CD8-positive, alpha-beta memory T cell (primary cell): ENCODE data around the gene MXRA7. TPM values are rescaled to one million over a fixed set of nuclear protein-coding genes. Genes with fewer than 3 reads are reported as not detected.
A peak's percentile ranks its signal among the peaks of the same experiment; 100 is the strongest.
"Not testable (repeated sequence)": the region's sequence is repeated elsewhere in the genome, so short reads cannot be mapped to it uniquely, and the experiment has no call there.

Experiments used
- CTCF ChIA-PET: fragments of 350-600 bp; sonication (Branson Sonifier 250); formaldehyde crosslinking; loops from one replicate; lab custom pipeline; 2021; ENCODE audit warnings: antibody characterized with exemption; lab: Charles Lee
- POLR2A ChIA-PET: fragments of 350-600 bp; sonication (Branson Sonifier 250); formaldehyde crosslinking; loops from one replicate; lab custom pipeline; 2021; ENCODE audit warnings: antibody characterized with exemption; lab: Charles Lee
- DNase-seq, 5 donors: peaks; one replicate each; pipeline versions ENCODE4 v3.0.0 to v3.0.0-alpha.2; 2020 to 2022; ENCODE audit warnings: mixed read lengths in 1 of 5
- H3K27ac ChIP-seq: one replicate; pipeline ENCODE4 v1.7.0; 2013; ENCODE audit warnings: low read depth, mild to moderate bottlenecking, low read length, moderate library complexity
- H3K27me3 ChIP-seq: 2 replicates; pipeline ENCODE4 v1.7.0; 2013; ENCODE audit warnings: low read length, mild to moderate bottlenecking; ENCODE audit not compliant: insufficient read depth, poor library complexity, severe bottlenecking
- H3K36me3 ChIP-seq: 2 replicates; pipeline ENCODE4 v1.7.0; 2013; ENCODE audit warnings: mild to moderate bottlenecking, low read length, moderate library complexity; ENCODE audit not compliant: insufficient read depth
- H3K4me1 ChIP-seq: 2 replicates; pipeline ENCODE4 v1.7.0; 2013; ENCODE audit warnings: mild to moderate bottlenecking, low read length, moderate library complexity; ENCODE audit not compliant: insufficient read depth
- H3K4me3 ChIP-seq: 2 replicates; pipeline ENCODE4 v1.7.0; 2013; ENCODE audit warnings: mild to moderate bottlenecking, low read length
- H3K9me3 ChIP-seq: 2 replicates; pipeline ENCODE4 v1.7.0; 2013; ENCODE audit warnings: mild to moderate bottlenecking, low read length
- H3K27ac Mint-ChIP-seq, 8 donors: one replicate each; pipeline ENCODE4 v1.8.0; 2020 to 2021; ENCODE audit warnings: mixed read lengths in 8 of 8, mild to moderate bottlenecking in 6 of 8, inconsistent platforms in 3 of 8, moderate library complexity in 3 of 8
- H3K27me3 Mint-ChIP-seq, 2 donors: one replicate each; pipeline ENCODE4 v1.8.0; 2020 to 2021; ENCODE audit warnings: mixed read lengths in 2 of 2, mild to moderate bottlenecking in 1 of 2, moderate library complexity in 1 of 2
- H3K36me3 Mint-ChIP-seq, 3 donors: one replicate each; pipeline ENCODE4 v1.8.0; 2020 to 2021; ENCODE audit warnings: mixed read lengths in 3 of 3, inconsistent platforms in 1 of 3, mild to moderate bottlenecking in 1 of 3
- H3K4me1 Mint-ChIP-seq, 3 donors: one replicate each; pipeline ENCODE4 v1.8.0; 2020 to 2021; ENCODE audit warnings: mixed read lengths in 3 of 3, inconsistent platforms in 1 of 3, mild to moderate bottlenecking in 1 of 3
- H3K4me3 Mint-ChIP-seq, 7 donors: one replicate each; pipeline ENCODE4 v1.8.0; 2020 to 2021; ENCODE audit warnings: mixed read lengths in 7 of 7, mild to moderate bottlenecking in 6 of 7, moderate library complexity in 4 of 7, inconsistent platforms in 2 of 7
- H3K9me3 Mint-ChIP-seq, 5 donors: one replicate each; pipeline ENCODE4 v1.8.0; 2020 to 2022; ENCODE audit warnings: mixed read lengths in 5 of 5, mild to moderate bottlenecking in 3 of 5, moderate library complexity in 2 of 5, inconsistent platforms in 1 of 5
- polyA plus RNA-seq: library from polyadenylated mRNA; unstranded; fragments of 300-500 nt; fragmentation: Illumina TruSeq; gene quantifications from one replicate; pipeline ENCODE4 v1.2.3, GENCODE V29; 2021
- total RNA-seq, 2 experiments: library from RNA; stranded (reverse); gene quantifications; one replicate each; pipeline ENCODE4 v1.2.3, GENCODE V29; 2021

Gene MXRA7
- total and polyA plus RNA-seq, 3 experiments from 2014 or later: 27.1 to 30.6 (median 29.1) TPM

DNA sequence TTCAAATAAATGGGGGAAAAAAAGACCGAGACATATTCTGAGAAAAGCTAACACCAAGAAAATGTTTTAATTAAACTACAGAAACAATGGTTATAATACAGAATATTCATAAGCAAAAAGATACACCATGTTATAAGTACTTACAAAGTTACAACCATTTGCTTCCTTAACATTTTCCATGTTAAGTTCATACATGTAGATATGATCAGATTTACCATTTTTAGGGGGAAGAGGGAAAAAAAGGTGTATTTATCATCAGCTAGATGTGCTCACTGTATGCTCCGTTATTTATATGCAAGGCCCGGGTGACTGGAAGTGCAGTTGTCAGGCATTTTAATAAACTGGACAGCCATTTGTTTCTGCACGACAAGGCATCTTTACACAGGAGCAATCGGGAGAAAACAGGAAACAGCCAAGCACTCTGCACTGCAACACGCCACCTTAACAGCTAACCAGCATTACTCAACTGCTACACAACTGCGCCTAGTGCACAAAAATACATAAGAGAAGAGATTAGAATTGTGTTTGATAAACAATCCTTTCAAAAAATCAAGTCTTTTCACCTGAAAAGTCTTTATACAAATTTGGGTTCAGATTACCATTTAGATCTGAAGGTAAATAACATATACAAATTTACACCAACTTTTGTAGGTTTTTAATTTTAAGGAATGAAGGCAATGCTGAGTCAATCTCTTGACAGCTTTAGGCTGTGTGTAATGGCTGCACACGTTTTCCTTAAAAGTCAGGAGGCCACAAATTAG is 23.5 kb upstream of the MXRA7 start:
- H3K9me3 ChIP-seq: no peaks in the 10 kb centered on the region
- POLR2A ChIA-PET: interaction anchor here (0.6 to 5.5 kb wide), 3 partner anchors 7 to 578 kb away, joined by 4 to 112 read pairs (median 4); partner anchors contain the start of genes JMJD6 and METTL23
- Mint-ChIP-seq H3K4me3 (peak overlapping the region; percentile 85 to 98 (median 97)), H3K27ac (peak overlapping the region; percentile 59 to 100 (median 97)), H3K4me1 (peaks cover 63 to 75% (median 72%) of the 10 kb centered on the region in 3 donors), H3K36me3 (peaks cover 24 to 79% (median 27%) of the 10 kb centered on the region in 3 donors), H3K27me3 (no peaks in the 10 kb centered on the region), H3K9me3 (no peaks in the 10 kb centered on the region)
- peak overlapping the region; percentile 95 for H3K27ac ChIP-seq
- H3K4me3 ChIP-seq: peak overlapping the region; percentile 94
- H3K27me3 ChIP-seq: no peaks in the 10 kb centered on the region
- CTCF ChIA-PET: interaction anchor here (1.3 to 2.0 kb wide), 3 partner anchors 12 to 20 kb away, joined by 3 to 7 read pairs (median 6); no protein-coding TSS in a partner anchor
- H3K36me3 ChIP-seq: peaks cover 49% of the 10 kb centered on the region
- peaks cover 74% of the 10 kb centered on the region for H3K4me1 ChIP-seq
- no peak for DNase-seq

DNA sequence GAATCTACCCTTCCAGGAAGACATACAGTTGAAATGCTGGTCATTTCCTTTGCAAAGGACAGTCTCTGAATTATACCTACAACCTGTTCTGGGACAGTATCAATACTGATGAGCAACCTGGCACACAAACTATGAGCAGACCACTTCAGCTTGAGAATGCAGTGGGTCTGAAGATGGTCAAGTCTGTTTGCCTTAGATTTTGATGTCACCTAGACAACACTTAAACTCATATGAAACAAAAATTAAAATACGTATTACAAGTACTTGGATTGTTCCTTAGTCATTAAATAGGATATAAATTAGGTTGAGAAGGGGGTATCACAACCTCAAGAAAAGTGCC is 22.8 kb upstream of the MXRA7 start:
- H3K36me3 ChIP-seq: peaks cover 49% of the 10 kb centered on the region
- ChIA-PET CTCF (no interaction called here), POLR2A (interaction anchor here (1.3 kb wide), 1 partner anchor 18 kb away, joined by 4 read pairs; no protein-coding TSS in a partner anchor)
- H3K4me3 Mint-ChIP-seq: peak overlapping the region; percentile 14 to 98 (median 95)
- no peak overlapping the region for H3K4me3 ChIP-seq
- peak overlapping the region; percentile 59 to 100 (median 92) for H3K27ac Mint-ChIP-seq
- H3K4me1 Mint-ChIP-seq: peaks cover 57 to 71% (median 69%) of the 10 kb centered on the region in 3 donors
- H3K27me3 ChIP-seq: no peaks in the 10 kb centered on the region
- H3K27ac ChIP-seq: no peak overlapping the region
- no peaks in the 10 kb centered on the region for H3K27me3 Mint-ChIP-seq
- H3K36me3 Mint-ChIP-seq: peaks cover 24 to 80% (median 27%) of the 10 kb centered on the region in 3 donors
- no peaks in the 10 kb centered on the region for H3K9me3 ChIP-seq
- H3K4me1 ChIP-seq: peaks cover 68% of the 10 kb centered on the region
- no peaks in the 10 kb centered on the region for H3K9me3 Mint-ChIP-seq
- no peak for DNase-seq

DNA sequence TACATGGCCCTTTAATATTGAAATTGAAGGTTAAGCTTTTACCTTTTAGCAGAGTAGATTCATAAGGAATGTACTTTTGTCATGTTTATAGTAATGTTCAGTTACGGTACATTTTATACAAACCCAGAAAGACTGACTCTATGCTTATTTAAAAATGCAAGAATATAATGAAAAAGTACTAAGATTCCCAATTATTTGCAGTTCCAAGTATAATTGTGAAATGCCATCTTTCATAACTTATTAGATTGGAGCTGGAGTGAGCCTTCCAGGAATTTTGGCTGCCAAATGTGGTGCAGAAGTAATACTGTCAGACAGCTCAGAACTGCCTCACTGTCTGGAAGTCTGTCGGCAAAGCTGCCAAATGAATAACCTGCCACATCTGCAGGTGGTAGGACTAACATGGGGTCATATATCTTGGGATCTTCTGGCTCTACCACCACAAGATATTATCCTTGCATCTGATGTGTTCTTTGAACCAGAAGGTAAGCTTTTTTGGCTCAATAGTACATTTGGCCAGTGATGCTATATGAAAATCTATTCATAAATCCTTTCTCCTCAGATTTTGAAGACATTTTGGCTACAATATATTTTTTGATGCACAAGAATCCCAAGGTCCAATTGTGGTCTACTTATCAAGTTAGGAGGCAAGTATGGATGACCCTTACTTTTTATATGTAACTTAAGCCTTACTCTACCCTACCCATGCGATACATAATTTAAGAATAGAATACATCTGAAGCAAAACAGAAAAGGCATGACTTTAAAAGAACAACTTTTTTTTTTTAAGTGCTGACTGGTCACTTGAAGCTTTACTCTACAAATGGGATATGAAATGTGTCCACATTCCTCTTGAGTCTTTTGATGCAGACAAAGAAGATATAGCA is 22.2 kb upstream of the MXRA7 start:
- H3K36me3 ChIP-seq: peaks cover 49% of the 10 kb centered on the region
- POLR2A ChIA-PET: interaction anchor here (1.3 kb wide), 1 partner anchor 17 kb away, joined by 4 read pairs; no protein-coding TSS in a partner anchor

DNA sequence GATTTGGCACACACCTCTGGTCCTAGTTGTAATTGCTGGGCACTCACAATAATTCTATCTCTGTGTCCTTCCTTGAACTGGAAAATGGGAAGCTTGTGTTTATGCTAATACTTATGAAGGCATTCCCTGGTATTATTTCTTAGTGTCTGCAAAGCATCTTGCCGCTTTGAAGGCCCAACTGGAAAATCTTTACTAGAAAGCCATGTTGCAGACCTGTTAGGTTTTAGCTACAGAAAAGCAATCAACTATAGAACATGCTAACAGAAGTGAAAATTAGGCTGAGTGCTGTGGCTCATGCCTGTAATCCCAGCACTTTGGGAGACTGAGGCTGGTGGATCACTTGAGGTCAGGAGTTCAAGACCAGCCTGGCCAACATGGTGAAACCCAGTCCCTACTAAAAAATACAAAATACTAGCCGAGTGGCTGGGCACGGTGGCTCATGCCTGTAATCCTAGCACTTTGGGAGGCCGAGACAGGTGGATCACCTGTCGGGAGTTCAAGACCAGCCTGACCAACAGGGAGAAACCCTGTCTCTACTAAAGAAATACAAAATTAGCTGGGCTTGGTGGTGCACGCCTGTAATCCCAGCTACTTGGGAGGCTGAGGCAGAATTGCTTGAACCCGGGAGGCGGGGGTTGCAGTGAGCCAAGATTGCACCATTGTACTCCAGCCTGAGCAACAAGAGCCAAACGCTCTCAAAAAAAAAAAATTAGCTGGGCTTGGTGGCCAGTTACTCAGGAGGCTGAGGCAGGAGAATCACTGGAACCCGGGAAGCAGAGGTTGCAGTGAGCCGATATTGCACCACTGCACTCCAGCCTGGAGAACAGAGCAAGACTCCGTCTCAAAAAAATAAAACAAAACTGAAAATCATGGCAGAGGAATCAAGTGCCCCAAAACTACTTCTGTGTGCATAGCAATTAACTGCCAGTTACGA is 21.3 kb upstream of the MXRA7 start:
- H3K4me1 ChIP-seq: peaks cover 72% of the 10 kb centered on the region
- H3K4me3 ChIP-seq, H3K27me3 ChIP-seq, DNase-seq, H3K9me3 ChIP-seq, H3K9me3 Mint-ChIP-seq, H3K27ac ChIP-seq, H3K27me3 Mint-ChIP-seq: not testable (repeated sequence)
- ChIA-PET POLR2A (interaction anchor here (0.7 to 1.3 kb wide), 2 partner anchors 16 to 814 kb away, joined by 3 to 4 read pairs; no protein-coding TSS in a partner anchor), CTCF (interaction anchor here (1.6 kb wide), 1 partner anchor 17 kb away, joined by 3 read pairs; no protein-coding TSS in a partner anchor)
- Mint-ChIP-seq H3K27ac (peak overlapping the region; percentile 37 to 100 (median 66)), H3K36me3 (peaks cover 24 to 78% (median 27%) of the 10 kb centered on the region in 3 donors), H3K4me3 (peak overlapping the region in 6 of 7 donors; percentile 5 to 98 (median 54)), H3K4me1 (peaks cover 57 to 78% (median 75%) of the 10 kb centered on the region in 3 donors)
- peaks cover 49% of the 10 kb centered on the region for H3K36me3 ChIP-seq

More for the DNA sequence above, 22.2 kb upstream of the MXRA7 start:
- H3K27ac ChIP-seq: no peak overlapping the region
- Mint-ChIP-seq H3K36me3 (peaks cover 24 to 76% (median 27%) of the 10 kb centered on the region in 3 donors), H3K27ac (peak overlapping the region; percentile 48 to 100 (median 92)), H3K4me1 (peaks cover 51 to 71% (median 69%) of the 10 kb centered on the region in 3 donors), H3K9me3 (no peaks in the 10 kb centered on the region), H3K4me3 (peak overlapping the region; percentile 14 to 98 (median 95)), H3K27me3 (no peaks in the 10 kb centered on the region)
- H3K9me3 ChIP-seq: no peaks in the 10 kb centered on the region
- H3K4me3 ChIP-seq: no peak overlapping the region
- no peaks in the 10 kb centered on the region for H3K27me3 ChIP-seq
- CTCF ChIA-PET: interaction anchor here (1.6 kb wide), 1 partner anchor 18 kb away, joined by 3 read pairs; no protein-coding TSS in a partner anchor
- DNase-seq: no peak
- H3K4me1 ChIP-seq: peaks cover 67% of the 10 kb centered on the region

DNA sequence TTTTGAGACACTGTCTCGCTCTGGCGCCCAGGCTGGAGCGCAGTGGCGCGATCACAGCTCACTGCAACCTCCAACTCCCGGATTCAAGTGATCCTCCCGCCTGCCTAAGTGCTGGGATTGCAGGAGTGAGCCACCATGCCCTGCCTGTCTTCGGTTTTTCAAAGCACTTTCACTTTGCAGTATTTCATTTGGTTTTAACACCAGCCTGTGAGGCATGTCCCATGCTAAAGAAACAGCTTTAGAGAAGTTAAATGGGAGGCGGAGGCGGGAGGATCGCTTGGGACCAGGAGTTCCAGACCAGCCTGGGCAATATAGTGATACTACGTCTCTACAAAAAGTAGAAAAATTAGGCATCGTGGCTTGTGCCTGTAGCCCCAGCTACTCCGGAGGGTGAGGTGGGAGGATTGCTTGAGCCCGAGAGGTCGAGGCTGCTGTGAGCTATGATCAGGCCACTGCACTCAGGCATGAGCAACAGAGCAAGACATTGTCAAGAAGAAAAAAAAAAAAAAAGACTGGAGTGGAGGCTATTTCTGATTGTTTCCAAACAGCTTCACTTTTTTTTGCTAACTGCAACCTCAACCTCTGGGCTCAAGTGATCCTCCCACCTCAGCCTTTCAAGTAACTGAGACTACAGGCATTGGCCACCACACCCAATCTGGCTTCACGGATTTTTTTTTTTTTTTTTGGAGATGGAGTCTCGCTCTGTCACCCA is 17.1 kb upstream of the MXRA7 start:
- no peaks in the 10 kb centered on the region for H3K27me3 ChIP-seq
- Mint-ChIP-seq H3K36me3 (peaks cover 4 to 75% (median 5%) of the 10 kb centered on the region in 3 donors), H3K4me1 (peaks cover 47 to 78% (median 62%) of the 10 kb centered on the region in 3 donors), H3K9me3 (no peaks in the 10 kb centered on the region), H3K4me3 (peak overlapping the region; percentile 93 to 100 (median 97)), H3K27me3 (peaks cover 0 to 4% of the 10 kb centered on the region in 2 donors), H3K27ac (peak overlapping the region; percentile 96 to 100 (median 99))
- H3K4me1 ChIP-seq: peaks cover 63% of the 10 kb centered on the region
- POLR2A ChIA-PET: interaction anchor here (0.6 to 6.0 kb wide), 12 partner anchors 9 to 375 kb away, joined by 3 to 112 read pairs (median 6); partner anchors contain the start of genes MFSD11 and SRSF2
- no peaks in the 10 kb centered on the region for H3K9me3 ChIP-seq
- H3K27ac ChIP-seq: peak overlapping the region; percentile 93
- DNase-seq: peak in 2 of 5 donors; percentile 38 to 40
- peak overlapping the region; percentile 82 for H3K4me3 ChIP-seq
- CTCF ChIA-PET: interaction anchor here (0.6 to 5.4 kb wide), 19 partner anchors 8 to 205 kb away, joined by 3 to 52 read pairs (median 4); partner anchors contain the start of genes MFSD11, MGAT5B and SRSF2
- peaks cover 31% of the 10 kb centered on the region for H3K36me3 ChIP-seq
